ENCODE results near the gene ATP6AP1. TPM values are rescaled to one million over a fixed set of nuclear protein-coding genes. Genes with fewer than 3 reads are reported as not detected.

ATP6AP1 gene
- total RNA-seq, 1 experiment from 2014 or later: 112 TPM

- Mint-ChIP-seq H3K27ac (ENCODE audit: unreplicated experiment) (peak overlapping the region; percentile 100), H3K4me3 (ENCODE audit: unreplicated experiment) (peak overlapping the region; percentile 97), H3K36me3 (ENCODE audit: insufficient read depth, unreplicated experiment) (peaks cover 46% of the 10 kb centered on the region), H3K4me1 (ENCODE audit: low read depth, unreplicated experiment) (peaks cover 8% of the 10 kb centered on the region), H3K27me3 (ENCODE audit: insufficient read depth, unreplicated experiment) (no peaks in the 10 kb centered on the region), H3K9me3 (ENCODE audit: unreplicated experiment) (no peaks in the 10 kb centered on the region)
- ChIA-PET CTCF (interaction anchor here (1.4 kb wide), 1 partner anchor 24 kb away, joined by 6 read pairs; no protein-coding TSS in a partner anchor), POLR2A (interaction anchor here (0.6 to 1.5 kb wide), 9 partner anchors 13 to 128 kb away, joined by 3 to 12 read pairs (median 4); partner anchors contain the start of genes EMD, PLXNA3 and SLC10A3)
- peak; percentile 75 to 76 for DNase-seq
- TF ChIP-seq CTCF (IDR thresholded peaks at IDR 0.05; ENCODE audit: insufficient read depth in 1 of 2, low read depth in 1 of 2, low read length in 1 of 2, severe bottlenecking in 1 of 2, unreplicated experiment in 1 of 2): no peak
- Histone ChIP-seq H3K4me1 (peaks cover 21% of the 10 kb centered on the region), H3K36me3 (ENCODE audit: control insufficient read depth, insufficient read depth, low read length) (peaks cover 5% of the 10 kb centered on the region), H3K4me3 (ENCODE audit: low read depth, low read length) (peak overlapping the region; percentile 76), H3K27me3 (replicated peaks; ENCODE audit: control insufficient read depth, insufficient read depth, low read length) (no peaks in the 10 kb centered on the region), H3K9me3 (no peaks in the 10 kb centered on the region)
- BruUV-seq (replicated peaks): TSS peak; percentile 63
- intact Hi-C loops (cut with micrococcal nuclease; ENCODE audit: unreplicated experiment): no loop called here
These were observed 31.2 kb upstream of the ATP6AP1 start for GRCh38 chrX:154396973-154397887.

GRCh38 chrX:154397888-154398667, 30.4 kb upstream of the ATP6AP1 start, which contains the start of gene RPL10:
RPL10 (plus strand) TSS chrX:154398377; CDS start chrX:154398520, 143 bp downstream.
- no peak for TF ChIP-seq CTCF (IDR thresholded peaks at IDR 0.05; ENCODE audit: insufficient read depth in 1 of 2, low read depth in 1 of 2, low read length in 1 of 2, severe bottlenecking in 1 of 2, unreplicated experiment in 1 of 2)
- Mint-ChIP-seq H3K4me1 (ENCODE audit: low read depth, unreplicated experiment) (peaks cover 8% of the 10 kb centered on the region), H3K27me3 (ENCODE audit: insufficient read depth, unreplicated experiment) (no peaks in the 10 kb centered on the region), H3K36me3 (ENCODE audit: insufficient read depth, unreplicated experiment) (peaks cover 55% of the 10 kb centered on the region), H3K9me3 (ENCODE audit: unreplicated experiment) (no peaks in the 10 kb centered on the region), H3K27ac (ENCODE audit: unreplicated experiment) (peak within 1 kb of the TSS; percentile 100), H3K4me3 (ENCODE audit: unreplicated experiment) (peak within 1 kb of the TSS; percentile 97)
- ChIA-PET POLR2A (interaction anchor here (0.6 to 1.5 kb wide), 9 partner anchors 12 to 127 kb away, joined by 3 to 12 read pairs (median 4); partner anchors contain the start of genes EMD, PLXNA3 and SLC10A3), CTCF (interaction anchor here (0.8 to 1.4 kb wide), 2 partner anchors 25 kb away, joined by 3 to 6 read pairs; no protein-coding TSS in a partner anchor)
- H3K27me3 ChIP-seq (replicated peaks; ENCODE audit: control insufficient read depth, insufficient read depth, low read length): no peaks in the 10 kb centered on the region
- BruUV-seq (replicated peaks): no TSS peak
- peak; percentile 95 to 96 for DNase-seq
- H3K4me1 ChIP-seq: peaks cover 21% of the 10 kb centered on the region
- H3K4me3 ChIP-seq (ENCODE audit: low read depth, low read length): peak within 1 kb of the TSS; percentile 76
- intact Hi-C loops (cut with micrococcal nuclease; ENCODE audit: unreplicated experiment): no loop called here
- H3K36me3 ChIP-seq (ENCODE audit: control insufficient read depth, insufficient read depth, low read length): peaks cover 5% of the 10 kb centered on the region
- no peaks in the 10 kb centered on the region for H3K9me3 ChIP-seq
